KMS-11 (cell line): ENCODE data around the gene TTC21B.

ENCODE experiments used
- H2AFZ ChIP-seq: fragments of 200-600 bp; sonication (generic); 2 replicates; pipeline ENCODE4 v1.6.1; 2016; ENCODE audit warnings: antibody characterized with exemption, mixed run types, low read depth
- H3K27ac ChIP-seq: fragments of 200-600 bp; sonication (generic); 2 replicates; pipeline ENCODE4 v1.6.1; 2016; ENCODE audit warnings: mild to moderate bottlenecking, mixed run types
- H3K27me3 ChIP-seq: fragments of 200-600 bp; sonication (generic); 2 replicates; pipeline ENCODE4 v1.6.1; 2017; ENCODE audit warnings: mild to moderate bottlenecking, low read depth, mixed run types, moderate library complexity; ENCODE audit not compliant: insufficient read depth
- H3K36me3 ChIP-seq: fragments of 200-600 bp; sonication (generic); 2 replicates; pipeline ENCODE4 v1.6.1; 2017; ENCODE audit warnings: mild to moderate bottlenecking, mixed run types; ENCODE audit not compliant: insufficient read depth
- H3K4me1 ChIP-seq: fragments of 200-600 bp; sonication (generic); 2 replicates; pipeline ENCODE4 v1.6.1; 2016; ENCODE audit warnings: mild to moderate bottlenecking, low read depth, mixed run types; ENCODE audit not compliant: poor library complexity, severe bottlenecking
- H3K4me2 ChIP-seq: fragments of 200-600 bp; sonication (generic); 2 replicates; pipeline ENCODE4 v1.7.0; 2016; ENCODE audit warnings: mild to moderate bottlenecking, mixed run types
- H3K4me3 ChIP-seq: fragments of 200-600 bp; sonication (generic); IDR thresholded peaks from 2 replicates; pipeline ENCODE4 v1.6.1; 2017; ENCODE audit warnings: low read depth, low read length, mixed read lengths; ENCODE audit not compliant: insufficient read depth
- H3K79me2 ChIP-seq: fragments of 200-600 bp; sonication (generic); 2 replicates; pipeline ENCODE4 v1.6.1; 2016; ENCODE audit warnings: low read depth, mixed run types; ENCODE audit not compliant: insufficient read depth
- H3K9ac ChIP-seq: fragments of 200-600 bp; sonication (generic); 2 replicates; pipeline ENCODE4 v1.6.1; 2016; ENCODE audit warnings: mild to moderate bottlenecking, mixed run types
- H4K20me1 ChIP-seq: fragments of 200-600 bp; sonication (generic); 2 replicates; pipeline ENCODE4 v1.6.1; 2016; ENCODE audit warnings: mild to moderate bottlenecking, mixed run types; ENCODE audit not compliant: insufficient read depth
- TF ChIP-seq, protein P1 (sequence below): fragments of 200-600 bp; sonication (generic); conservative IDR thresholded peaks from 2 replicates; pipeline ENCODE4 v1.6.1; 2017; ENCODE audit warnings: low read depth, mild to moderate bottlenecking, antibody characterized with exemption, low read length, moderate library complexity, mixed read lengths

Gene TTC21B

DNA sequence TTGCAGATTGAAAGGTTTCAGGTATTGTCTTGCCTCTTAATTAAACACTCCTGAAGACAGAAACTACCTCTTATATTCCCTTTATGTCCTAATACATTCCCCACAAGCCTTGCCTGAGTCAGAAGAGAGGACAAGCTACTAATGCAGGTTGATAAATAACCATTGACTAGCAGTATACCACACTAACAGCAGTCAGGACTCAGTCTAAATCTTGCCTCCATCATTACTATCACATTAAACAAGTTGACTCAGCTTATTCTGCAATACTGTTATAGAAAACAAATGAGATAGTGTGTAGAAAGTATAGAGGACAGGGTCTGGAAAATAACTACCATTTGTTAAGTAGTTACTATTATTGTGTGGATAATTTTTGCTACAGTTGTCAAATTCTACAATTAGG is 63.8 kb downstream of the TTC21B start:
- H4K20me1 ChIP-seq, result no peaks in the 10 kb centered on the region
- H3K4me3 ChIP-seq, result no peak overlapping the region
- no peak overlapping the region for H2AFZ ChIP-seq
- TF ChIP-seq, protein P1, sequence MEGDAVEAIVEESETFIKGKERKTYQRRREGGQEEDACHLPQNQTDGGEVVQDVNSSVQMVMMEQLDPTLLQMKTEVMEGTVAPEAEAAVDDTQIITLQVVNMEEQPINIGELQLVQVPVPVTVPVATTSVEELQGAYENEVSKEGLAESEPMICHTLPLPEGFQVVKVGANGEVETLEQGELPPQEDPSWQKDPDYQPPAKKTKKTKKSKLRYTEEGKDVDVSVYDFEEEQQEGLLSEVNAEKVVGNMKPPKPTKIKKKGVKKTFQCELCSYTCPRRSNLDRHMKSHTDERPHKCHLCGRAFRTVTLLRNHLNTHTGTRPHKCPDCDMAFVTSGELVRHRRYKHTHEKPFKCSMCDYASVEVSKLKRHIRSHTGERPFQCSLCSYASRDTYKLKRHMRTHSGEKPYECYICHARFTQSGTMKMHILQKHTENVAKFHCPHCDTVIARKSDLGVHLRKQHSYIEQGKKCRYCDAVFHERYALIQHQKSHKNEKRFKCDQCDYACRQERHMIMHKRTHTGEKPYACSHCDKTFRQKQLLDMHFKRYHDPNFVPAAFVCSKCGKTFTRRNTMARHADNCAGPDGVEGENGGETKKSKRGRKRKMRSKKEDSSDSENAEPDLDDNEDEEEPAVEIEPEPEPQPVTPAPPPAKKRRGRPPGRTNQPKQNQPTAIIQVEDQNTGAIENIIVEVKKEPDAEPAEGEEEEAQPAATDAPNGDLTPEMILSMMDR, result no peak
- no peak overlapping the region for H3K9ac ChIP-seq
- no peaks in the 10 kb centered on the region for H3K79me2 ChIP-seq
- H3K36me3 ChIP-seq, result no peaks in the 10 kb centered on the region
- H3K27ac ChIP-seq, result no peak overlapping the region
- H3K27me3 ChIP-seq, result no peaks in the 10 kb centered on the region
- H3K4me1 ChIP-seq, result no peaks in the 10 kb centered on the region
- no peak overlapping the region for H3K4me2 ChIP-seq

GRCh38 chr2:165889158-165889557 is 64.4 kb downstream of the TTC21B start:
- H3K79me2 ChIP-seq, result no peaks in the 10 kb centered on the region
- TF ChIP-seq, protein P1, result no peak
- no peak overlapping the region for H2AFZ ChIP-seq
- no peak overlapping the region for H3K9ac ChIP-seq
- no peaks in the 10 kb centered on the region for H3K27me3 ChIP-seq
- no peaks in the 10 kb centered on the region for H4K20me1 ChIP-seq
- H3K4me3 ChIP-seq, result no peak overlapping the region
- no peak overlapping the region for H3K4me2 ChIP-seq
- H3K27ac ChIP-seq, result no peak overlapping the region
- no peaks in the 10 kb centered on the region for H3K4me1 ChIP-seq
- no peaks in the 10 kb centered on the region for H3K36me3 ChIP-seq

DNA sequence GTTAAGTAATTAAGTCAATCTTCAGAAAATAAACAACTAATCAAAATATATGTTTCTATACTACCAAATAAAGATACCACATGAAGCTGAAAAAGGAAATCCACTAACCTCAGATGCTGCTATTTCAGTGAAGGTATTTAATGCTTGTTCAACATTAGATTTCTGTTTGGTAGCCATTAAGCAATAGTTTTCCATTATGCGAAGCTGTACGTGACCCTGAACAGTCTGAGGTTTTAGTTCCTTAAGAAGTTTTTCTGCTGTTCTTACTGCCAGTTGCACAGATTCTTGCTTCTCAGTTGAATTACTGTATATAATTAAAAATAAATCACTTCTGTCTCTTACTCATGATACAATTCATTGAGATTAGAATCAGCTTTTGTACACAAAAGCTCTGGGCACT is 65.4 kb downstream of the TTC21B start:
- no peak overlapping the region for H2AFZ ChIP-seq
- H3K4me1 ChIP-seq, result no peaks in the 10 kb centered on the region
- no peaks in the 10 kb centered on the region for H3K36me3 ChIP-seq
- no peaks in the 10 kb centered on the region for H4K20me1 ChIP-seq
- no peaks in the 10 kb centered on the region for H3K27me3 ChIP-seq
- no peak overlapping the region for H3K27ac ChIP-seq
- H3K4me2 ChIP-seq, result no peak overlapping the region
- TF ChIP-seq, protein P1, result no peak
- H3K4me3 ChIP-seq, result no peak overlapping the region
- H3K9ac ChIP-seq, result no peak overlapping the region
- no peaks in the 10 kb centered on the region for H3K79me2 ChIP-seq

GRCh38 chr2:165886487-165887146 is 67.0 kb downstream of the TTC21B start:
- Histone ChIP-seq H3K4me2 (no peak overlapping the region), H3K79me2 (no peaks in the 10 kb centered on the region), H4K20me1 (no peaks in the 10 kb centered on the region), H3K27ac (no peak overlapping the region), H3K27me3 (no peaks in the 10 kb centered on the region), H3K36me3 (no peaks in the 10 kb centered on the region), H3K4me3 (no peak overlapping the region), H3K9ac (no peak overlapping the region), H3K4me1 (no peaks in the 10 kb centered on the region), H2AFZ (no peak overlapping the region)
- TF ChIP-seq, protein P1, result no peak
